H1 (cell line): ENCODE data around the gene IFITM10. TPM values are rescaled to one million over a fixed set of nuclear protein-coding genes. Genes with fewer than 3 reads are reported as not detected.

Experiments used
- CTCF ChIA-PET: fragments of 300-600 bp; sonication (Branson Sonifier 250); formaldehyde crosslinking; loops from one replicate; lab custom pipeline; 2021; ENCODE audit not compliant: partially characterized antibody; lab: Charles Lee
- POLR2A ChIA-PET: fragments of 300-600 bp; sonication (Branson Sonifier 250); formaldehyde crosslinking; loops from one replicate; lab custom pipeline; 2021; ENCODE audit warnings: inconsistent platforms; ENCODE audit not compliant: partially characterized antibody; lab: Charles Lee
- DNase-seq, 2 experiments: peaks; one replicate each; pipeline versions ENCODE4 v3.0.0 to v3.0.0-alpha.2; 2010 to 2022; ENCODE audit warnings: low spot score in 2 of 2, low read depth in 1 of 2, mixed read lengths in 1 of 2
- FAIRE-seq: peaks from 2 replicates; lab custom pipeline; 2011; peaks lifted over from hg19 to GRCh38; lab: Jason Lieb, UNC
- H2AFZ ChIP-seq: 2 replicates; pipeline ENCODE4 v1.8.1; 2012; ENCODE audit warnings: low read length, inconsistent platforms
- H2AK5ac ChIP-seq: 2 replicates; pipeline ENCODE4 v1.6.1; 2013; ENCODE audit warnings: low read depth, low read length
- H2BK120ac ChIP-seq: replicated peaks from 2 replicates; pipeline ENCODE3; 2013; ENCODE audit warnings: low read depth, low read length, inconsistent platforms
- H2BK12ac ChIP-seq: 2 replicates; pipeline ENCODE4 v1.6.1; 2013; ENCODE audit warnings: low read depth, low read length
- H2BK15ac ChIP-seq: 2 replicates; pipeline ENCODE4 v1.6.1; 2013; ENCODE audit warnings: low read length
- H2BK20ac ChIP-seq: 2 replicates; pipeline ENCODE4 v1.6.1; 2013; ENCODE audit warnings: low read length
- H2BK5ac ChIP-seq: 2 replicates; pipeline ENCODE4 v1.6.1; 2013; ENCODE audit warnings: low read depth, low read length
- H3K14ac ChIP-seq: 2 replicates; pipeline ENCODE4 v1.6.1; 2013; ENCODE audit warnings: inconsistent platforms; ENCODE audit not compliant: insufficient read length
- H3K18ac ChIP-seq: 2 replicates; pipeline ENCODE4 v1.6.1; 2013; ENCODE audit warnings: low read length; ENCODE audit errors: extremely low read depth
- H3K23ac ChIP-seq: 2 replicates; pipeline ENCODE4 v1.6.1; 2013; ENCODE audit warnings: inconsistent platforms; ENCODE audit not compliant: insufficient read length
- H3K23me2 ChIP-seq: 2 replicates; pipeline ENCODE4 v1.6.1; 2013; ENCODE audit warnings: low read depth, low read length
- H3K27ac ChIP-seq: 2 replicates; pipeline ENCODE4 v1.6.1; 2011; ENCODE audit warnings: low read depth, low read length, inconsistent platforms
- H3K27me3 ChIP-seq, 4 experiments: replicated peaks in 1 of 4; 1 replicate in 1 of 4; 2 replicates in 3 of 4; pipeline versions ENCODE4 v1.6.1 to v1.8.1; 2011 to 2013; ENCODE audit warnings: low read length in 3 of 4, mild to moderate bottlenecking in 3 of 4, inconsistent platforms in 2 of 4, mixed read lengths in 2 of 4, moderate library complexity in 1 of 4; ENCODE audit not compliant: control insufficient read depth in 3 of 4, insufficient read depth in 3 of 4; ENCODE audit errors: extremely low read depth in 1 of 4
- H3K36me3 ChIP-seq, 4 experiments: 2 replicates each; pipeline versions ENCODE4 v1.6.1 to v1.8.1; 2011 to 2013; ENCODE audit warnings: mild to moderate bottlenecking in 4 of 4, low read length in 3 of 4, moderate library complexity in 2 of 4, control low read depth in 1 of 4, inconsistent platforms in 1 of 4; ENCODE audit not compliant: insufficient read depth in 4 of 4, control insufficient read depth in 2 of 4
- H3K4ac ChIP-seq: replicated peaks from 2 replicates; pipeline ENCODE3; 2013; ENCODE audit warnings: low read length, low read depth, mixed read lengths, inconsistent platforms; ENCODE audit not compliant: insufficient read length
- H3K4me1 ChIP-seq, 4 experiments: replicated peaks in 1 of 4; 1 replicate in 1 of 4; 2 replicates in 3 of 4; pipeline versions ENCODE4 v1.6.1 to v1.8.1; 2011 to 2013; ENCODE audit warnings: low read length in 3 of 4, inconsistent platforms in 2 of 4, mixed read lengths in 1 of 4; ENCODE audit not compliant: insufficient read depth in 4 of 4, control insufficient read depth in 3 of 4
- H3K4me2 ChIP-seq, 2 experiments: 2 replicates each; pipeline versions ENCODE4 v1.6.1 to v1.8.1; 2011 to 2013; ENCODE audit warnings: low read depth in 2 of 2, low read length in 2 of 2, control low read depth in 1 of 2, inconsistent platforms in 1 of 2, mild to moderate bottlenecking in 1 of 2; ENCODE audit not compliant: insufficient read depth in 1 of 2
- H3K4me3 ChIP-seq, 4 experiments: fragments of 200-600, 300-600 bp in 1 of 4; sonication (generic), shearing (Covaris generic), sonication (Bioruptor Twin) in 1 of 4; 2 replicates each; pipeline versions ENCODE4 v1.5.1 to v1.8.1; 2011 to 2016; ENCODE audit warnings: low read length in 4 of 4, low read depth in 3 of 4, control low read depth in 2 of 4, inconsistent platforms in 2 of 4, mild to moderate bottlenecking in 2 of 4, mixed read lengths in 1 of 4, moderate library complexity in 1 of 4; ENCODE audit not compliant: insufficient read depth in 2 of 4; ENCODE audit errors: extremely low read depth in 1 of 4
- H3K56ac ChIP-seq: replicated peaks from 2 replicates; pipeline ENCODE3; 2013; ENCODE audit warnings: low read depth, mild to moderate bottlenecking, mixed read lengths, low read length, inconsistent platforms; ENCODE audit not compliant: insufficient read length
- H3K79me1 ChIP-seq: 2 replicates; pipeline ENCODE4 v1.6.1; 2013; ENCODE audit warnings: low read depth, low read length, control low read depth
- H3K79me2 ChIP-seq, 2 experiments: 2 replicates each; pipeline versions ENCODE4 v1.6.1 to v1.8.1; 2012 to 2013; ENCODE audit warnings: low read length in 2 of 2, mild to moderate bottlenecking in 2 of 2, inconsistent platforms in 1 of 2; ENCODE audit not compliant: insufficient read depth in 2 of 2, control insufficient read depth in 1 of 2
- H3K9ac ChIP-seq, 4 experiments: replicated peaks in 1 of 4; 1 replicate in 1 of 4; 2 replicates in 3 of 4; pipeline versions ENCODE4 v1.6.1 to v1.8.1; 2011 to 2013; ENCODE audit warnings: low read depth in 3 of 4, low read length in 3 of 4, control low read depth in 2 of 4, mild to moderate bottlenecking in 2 of 4, moderate library complexity in 2 of 4, inconsistent platforms in 1 of 4; ENCODE audit errors: extremely low read depth in 1 of 4
- H3K9me3 ChIP-seq, 2 experiments: 2 replicates each; pipeline versions ENCODE4 v1.6.1 to v1.8.1; 2012 to 2013; ENCODE audit warnings: mild to moderate bottlenecking in 2 of 2, moderate library complexity in 2 of 2, control low read depth in 1 of 2, inconsistent platforms in 1 of 2, low read depth in 1 of 2, low read length in 1 of 2, mixed read lengths in 1 of 2; ENCODE audit not compliant: insufficient read depth in 2 of 2
- H4K20me1 ChIP-seq, 2 experiments: replicated peaks in 1 of 2; 2 replicates each; pipeline versions ENCODE3 to v1.8.1; 2011 to 2013; ENCODE audit warnings: inconsistent platforms in 2 of 2, low read length in 2 of 2, mild to moderate bottlenecking in 1 of 2; ENCODE audit not compliant: insufficient read depth in 2 of 2, control insufficient read depth in 1 of 2
- H4K5ac ChIP-seq: 2 replicates; pipeline ENCODE4 v1.6.1; 2013; ENCODE audit warnings: low read length, low read depth, mixed read lengths, inconsistent platforms; ENCODE audit not compliant: insufficient read length
- H4K8ac ChIP-seq: 2 replicates; pipeline ENCODE4 v1.8.0; 2013; ENCODE audit warnings: mild to moderate bottlenecking, moderate library complexity, low read length, inconsistent platforms; ENCODE audit not compliant: insufficient read depth; ENCODE audit errors: extremely low read depth
- H4K91ac ChIP-seq: replicated peaks from 2 replicates; pipeline ENCODE3; 2013; ENCODE audit warnings: low read length, mixed read lengths, inconsistent platforms; ENCODE audit not compliant: insufficient read length
- RXRA ChIP-seq: IDR thresholded peaks from 2 replicates; pipeline ENCODE4 v1.6.1; 2011; ENCODE audit warnings: low read depth, mild to moderate bottlenecking, low read length, moderate library complexity; ENCODE audit not compliant: insufficient read depth
- whole genome bisulfite sequencing, 2 experiments: shearing (Covaris generic) in 1 of 2; methylation state at CpG; one replicate each; pipeline versions ENCODE4 v1.1.6 to v1.1.7; 2013 to 2015; ENCODE audit warnings: low lambda C conversion rate in 2 of 2, mixed read lengths in 2 of 2, inconsistent platforms in 1 of 2, low coverage in 1 of 2, missing lambda C conversion rate in 1 of 2; ENCODE audit not compliant: insufficient replicate concordance in 2 of 2, insufficient coverage in 1 of 2, insufficient read length in 1 of 2; ENCODE audit errors: extremely low coverage in 1 of 2, missing lambda C conversion rate in 1 of 2; 5-methylcytosine and 5-hydroxymethylcytosine counted together
- polyA plus RNA-seq, 7 experiments: library from polyadenylated mRNA; depleted of rRNA in 3 of 7; stranded (reverse) in 5 of 7; unstranded in 2 of 7; fragments of >200 nt in 5 of 7; fragments of 200-250 nt in 2 of 7; gene quantifications; 1 replicate in 5 of 7; 2 replicates in 1 of 7; 4 replicates in 1 of 7; pipeline versions ENCODE4 v1.2.1 to v1.2.3, GENCODE V29; 2011 to 2013; ENCODE audit warnings: missing spikeins in 2 of 7, mixed read lengths in 2 of 7
- total RNA-seq: library from RNA; stranded (reverse); fragmentation: NEBNext Ultra II Directional; extraction: Animal tissue kit (Norgen Biotek cat#: 25700); gene quantifications from 2 replicates; pipeline ENCODE4 v1.2.1, GENCODE V29; 2021

Gene IFITM10
- total and polyA plus RNA-seq, 2 of the 8 experiments (the other 6 are each of a cell fraction or from before 2014, with no cell fraction given), result 0.08 to 0.22 TPM

DNA sequence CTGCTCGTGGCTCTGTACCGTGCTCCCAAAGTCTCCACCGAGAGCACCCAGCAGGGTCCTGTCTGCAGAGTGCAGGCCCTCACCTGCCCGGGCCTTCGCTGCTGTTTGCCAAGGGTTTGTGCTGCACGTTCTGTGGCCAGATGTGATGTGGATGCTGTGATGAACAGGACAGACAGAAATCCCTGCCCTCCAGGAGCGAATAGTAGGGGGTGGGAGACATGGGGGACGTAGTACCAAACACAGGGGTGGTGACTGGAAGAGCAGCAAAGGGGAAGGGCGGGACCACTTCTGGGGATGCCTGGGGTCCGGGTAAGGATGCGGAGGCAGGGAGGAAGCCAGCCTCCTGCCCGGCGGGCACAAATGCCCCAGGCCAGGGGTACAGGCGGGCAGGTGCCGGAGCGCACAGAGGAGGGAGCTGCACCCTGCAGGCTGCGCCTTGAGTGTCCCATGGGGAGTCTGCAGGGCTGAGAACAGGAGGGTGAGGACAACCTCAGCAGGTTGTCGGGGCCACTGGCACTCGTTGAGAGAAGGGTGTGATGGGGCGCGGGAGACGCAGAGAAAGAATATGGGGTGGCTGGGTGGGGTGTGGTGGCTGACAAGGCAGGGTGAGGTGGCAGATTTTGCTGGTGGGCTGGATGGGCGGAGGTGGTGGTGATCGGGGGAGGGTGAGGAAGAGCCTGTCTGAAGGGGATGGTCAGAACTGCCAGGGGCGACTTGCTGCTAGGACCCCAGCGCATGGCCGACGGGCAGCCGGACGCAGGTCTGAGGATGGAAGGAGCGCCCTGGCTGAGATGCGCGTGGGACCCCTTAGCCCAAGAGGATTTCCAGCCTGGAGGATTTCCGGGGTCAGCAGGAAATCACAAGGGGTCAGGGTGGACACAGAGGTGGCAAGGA, 29.7 kb upstream of the IFITM10 start:
- POLR2A ChIA-PET, result interaction anchor here (0.6 to 0.7 kb wide), 2 partner anchors 8 to 24 kb away, joined by 3 read pairs; no protein-coding TSS in a partner anchor
- Histone ChIP-seq H3K23ac (no peak overlapping the region), H3K27me3 (no peaks in the 10 kb centered on the region; a peak in 3 of 7 replicates), H4K20me1 (no peaks in the 10 kb centered on the region), H3K4me2 (no peak overlapping the region), H3K27ac (no peak overlapping the region), H3K56ac (no peak overlapping the region), H3K18ac (no peak overlapping the region), H2AK5ac (no peak overlapping the region), H3K9me3 (no peaks in the 10 kb centered on the region), H4K91ac (no peak overlapping the region), H3K79me1 (no peaks in the 10 kb centered on the region), H3K14ac (no peak overlapping the region), H3K4me3 (no peak overlapping the region), H4K5ac (no peak overlapping the region), H3K4ac (no peak overlapping the region), H3K9ac (no peak overlapping the region), H3K79me2 (no peaks in the 10 kb centered on the region), H4K8ac (peak overlapping the region; percentile 46; the same call in 1 of the 2 replicates), H2BK5ac (no peak overlapping the region), H2BK20ac (no peak overlapping the region), H3K23me2 (no peaks in the 10 kb centered on the region), H2AFZ (no peak overlapping the region), H3K36me3 (no peaks in the 10 kb centered on the region), H3K4me1 (peaks cover 0 to 11% (median 1%) of the 10 kb centered on the region in 4 experiments; a peak in 5 of 7 replicates), H2BK12ac (peak overlapping the region; percentile 39; the same call in 1 of the 2 replicates), H2BK15ac (no peak overlapping the region), H2BK120ac (no peak overlapping the region)
- no peak for TF ChIP-seq RXRA
- FAIRE-seq, result no peak
- CTCF ChIA-PET, result interaction anchor here (0.9 to 2.2 kb wide), 5 partner anchors 13 to 377 kb away, joined by 3 to 11 read pairs (median 3); no protein-coding TSS in a partner anchor
- 90% methylated on average over 29 of the region's 34 CpGs; no CpG with 5 or more reads in 1 of the 2 experiments for WGBS, 2 experiments
- DNase-seq, result no peak
